Neural crest cell (in vitro differentiated cells): ENCODE measurements around the gene ZNF574. TPM values are rescaled to one million over a fixed set of nuclear protein-coding genes. Genes with fewer than 3 reads are reported as not detected.
A peak's percentile ranks its signal among the peaks of the same experiment; 100 is the strongest.

Experiments used
- DNase-seq: peaks from one replicate; pipeline ENCODE4 v3.0.0; 2021; ENCODE audit warnings: low read depth, mixed read lengths, low spot score
- H3K27ac Mint-ChIP-seq: one replicate; pipeline ENCODE4 v1.8.0; 2021; ENCODE audit warnings: mild to moderate bottlenecking, mixed read lengths; ENCODE audit not compliant: unreplicated experiment
- H3K27me3 Mint-ChIP-seq: 2 replicates; pipeline ENCODE4 v1.8.0; 2021; ENCODE audit warnings: low read depth, mild to moderate bottlenecking, mixed read lengths
- H3K36me3 Mint-ChIP-seq: 2 replicates; pipeline ENCODE4 v1.8.0; 2021; ENCODE audit warnings: low read depth, mild to moderate bottlenecking, mixed read lengths
- H3K4me1 Mint-ChIP-seq: 2 replicates; pipeline ENCODE4 v1.8.0; 2021; ENCODE audit warnings: mixed read lengths
- H3K4me3 Mint-ChIP-seq: one replicate; pipeline ENCODE4 v1.8.0; 2021; ENCODE audit warnings: mild to moderate bottlenecking, mixed read lengths
- H3K9me3 Mint-ChIP-seq: 2 replicates; pipeline ENCODE4 v1.8.0; 2021; ENCODE audit warnings: mixed read lengths
- total RNA-seq: library from RNA; stranded (reverse); gene quantifications from 2 replicates; pipeline ENCODE4 v1.2.1, GENCODE V29; 2021
- TF ChIP-seq, protein P1 (sequence below): fragments of 200-600 bp; sonication (generic); conservative IDR thresholded peaks from 2 replicates; pipeline ENCODE4 v1.5.0; 2021; ENCODE audit warnings: antibody characterized with exemption, mild to moderate bottlenecking

Gene ZNF574
- total RNA-seq, 1 donor from 2014 or later, result 26.0 TPM

DNA sequence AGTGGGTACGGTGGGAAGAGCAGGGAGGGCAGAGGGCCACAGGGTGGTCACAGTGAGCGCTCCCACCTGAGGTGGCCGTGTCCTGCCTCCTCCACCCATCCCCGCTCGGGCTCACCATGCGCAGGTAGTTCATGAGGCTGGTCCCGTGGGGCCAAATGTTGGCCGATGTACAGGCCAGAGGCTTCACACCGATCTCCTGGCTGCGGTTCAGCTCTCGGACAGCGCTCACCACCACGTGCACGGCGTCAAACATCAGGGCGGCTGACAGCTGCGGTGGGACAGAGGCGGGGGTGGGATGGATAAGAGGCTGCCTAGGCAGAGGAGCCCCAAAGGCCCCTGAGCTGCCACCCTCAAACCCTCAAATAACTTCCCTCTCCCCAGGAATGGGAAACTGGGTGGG lies 21.8 kb upstream of the ZNF574 start:
- peaks cover 8% of the 10 kb centered on the region for H3K4me1 Mint-ChIP-seq

DNA sequence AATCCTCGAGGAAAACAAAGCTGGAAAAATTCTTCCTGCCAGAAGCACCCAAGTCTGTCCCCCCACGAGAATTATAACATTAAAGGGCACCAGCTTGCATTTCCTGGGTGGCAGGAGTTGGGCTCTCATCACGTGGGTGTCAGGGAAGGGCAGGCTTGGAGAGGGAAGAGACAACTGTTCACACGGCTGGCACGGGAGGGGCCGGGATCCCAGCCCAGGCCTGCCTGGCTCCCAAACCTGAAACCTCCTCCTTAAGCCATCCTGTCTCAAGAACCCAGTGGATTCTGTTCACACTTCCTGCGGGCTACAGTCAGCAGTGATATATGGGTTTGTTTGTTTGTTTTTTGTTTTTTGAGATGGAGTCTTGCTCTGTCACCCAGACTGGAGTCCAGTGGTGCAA lies 18.1 kb upstream of the ZNF574 start:
- H3K36me3 Mint-ChIP-seq, result no peaks in the 10 kb centered on the region
- H3K4me3 Mint-ChIP-seq, result no peak overlapping the region
- TF ChIP-seq, protein P1, sequence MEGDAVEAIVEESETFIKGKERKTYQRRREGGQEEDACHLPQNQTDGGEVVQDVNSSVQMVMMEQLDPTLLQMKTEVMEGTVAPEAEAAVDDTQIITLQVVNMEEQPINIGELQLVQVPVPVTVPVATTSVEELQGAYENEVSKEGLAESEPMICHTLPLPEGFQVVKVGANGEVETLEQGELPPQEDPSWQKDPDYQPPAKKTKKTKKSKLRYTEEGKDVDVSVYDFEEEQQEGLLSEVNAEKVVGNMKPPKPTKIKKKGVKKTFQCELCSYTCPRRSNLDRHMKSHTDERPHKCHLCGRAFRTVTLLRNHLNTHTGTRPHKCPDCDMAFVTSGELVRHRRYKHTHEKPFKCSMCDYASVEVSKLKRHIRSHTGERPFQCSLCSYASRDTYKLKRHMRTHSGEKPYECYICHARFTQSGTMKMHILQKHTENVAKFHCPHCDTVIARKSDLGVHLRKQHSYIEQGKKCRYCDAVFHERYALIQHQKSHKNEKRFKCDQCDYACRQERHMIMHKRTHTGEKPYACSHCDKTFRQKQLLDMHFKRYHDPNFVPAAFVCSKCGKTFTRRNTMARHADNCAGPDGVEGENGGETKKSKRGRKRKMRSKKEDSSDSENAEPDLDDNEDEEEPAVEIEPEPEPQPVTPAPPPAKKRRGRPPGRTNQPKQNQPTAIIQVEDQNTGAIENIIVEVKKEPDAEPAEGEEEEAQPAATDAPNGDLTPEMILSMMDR, result no peak
- no peaks in the 10 kb centered on the region for H3K4me1 Mint-ChIP-seq
- DNase-seq, result no peak
- no peaks in the 10 kb centered on the region for H3K9me3 Mint-ChIP-seq
- H3K27ac Mint-ChIP-seq, result no peak overlapping the region
- no peaks in the 10 kb centered on the region for H3K27me3 Mint-ChIP-seq

More for the DNA sequence above, 21.8 kb upstream of the ZNF574 start:
- Mint-ChIP-seq H3K36me3 (no peaks in the 10 kb centered on the region), H3K27me3 (no peaks in the 10 kb centered on the region), H3K9me3 (no peaks in the 10 kb centered on the region), H3K27ac (no peak overlapping the region), H3K4me3 (no peak overlapping the region)
- DNase-seq, result no peak
- TF ChIP-seq, protein P1, result no peak

DNA sequence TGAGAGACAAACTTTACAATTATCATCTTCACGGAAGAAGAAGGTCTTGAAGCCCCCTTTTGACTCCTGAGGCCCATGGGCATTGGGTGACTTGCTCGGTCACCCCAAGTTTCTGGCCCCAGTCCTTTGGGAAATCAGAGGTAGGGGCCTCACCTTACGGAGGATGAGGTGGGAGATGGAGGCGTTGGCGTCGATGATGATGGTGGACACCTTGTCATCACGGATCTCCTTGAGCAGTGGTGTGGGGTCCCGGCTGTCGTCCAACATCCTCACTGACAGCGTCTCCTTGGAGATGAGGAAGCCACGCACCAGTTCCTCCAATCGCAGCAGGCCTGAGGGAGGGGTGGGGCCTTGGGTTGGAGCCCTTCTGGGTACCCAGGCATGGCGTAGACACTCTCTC lies 16.8 kb upstream of the ZNF574 start:
- no peaks in the 10 kb centered on the region for H3K4me1 Mint-ChIP-seq
- TF ChIP-seq, protein P1, result no peak
- no peak for DNase-seq
- H3K9me3 Mint-ChIP-seq, result no peaks in the 10 kb centered on the region
- H3K4me3 Mint-ChIP-seq, result no peak overlapping the region
- H3K27ac Mint-ChIP-seq, result no peak overlapping the region
- no peaks in the 10 kb centered on the region for H3K36me3 Mint-ChIP-seq
- no peaks in the 10 kb centered on the region for H3K27me3 Mint-ChIP-seq

DNA sequence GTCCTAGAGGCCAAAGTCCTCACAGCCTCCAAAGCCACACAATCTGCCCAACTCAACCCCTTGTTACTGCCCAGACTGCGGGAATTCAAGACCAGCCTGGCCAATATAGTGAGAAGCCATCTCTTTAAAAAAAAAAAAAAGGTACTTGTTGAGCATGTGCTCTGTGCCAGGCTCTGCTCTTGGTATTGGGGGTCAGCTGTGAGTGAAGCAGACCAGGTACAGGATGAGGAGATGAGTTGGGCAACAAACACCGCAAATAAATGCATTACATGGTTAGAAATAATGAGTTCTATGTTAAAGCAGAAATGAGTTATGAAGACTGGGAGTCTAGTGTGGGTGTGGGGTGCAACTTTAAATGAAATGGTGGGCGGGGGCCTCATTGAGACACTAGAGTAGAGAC lies 15.8 kb upstream of the ZNF574 start:
- Mint-ChIP-seq H3K27ac (peak overlapping the region; percentile 36), H3K4me1 (no peaks in the 10 kb centered on the region), H3K4me3 (no peak overlapping the region), H3K27me3 (no peaks in the 10 kb centered on the region), H3K9me3 (no peaks in the 10 kb centered on the region), H3K36me3 (no peaks in the 10 kb centered on the region)
- TF ChIP-seq, protein P1, result no peak
- no peak for DNase-seq

DNA sequence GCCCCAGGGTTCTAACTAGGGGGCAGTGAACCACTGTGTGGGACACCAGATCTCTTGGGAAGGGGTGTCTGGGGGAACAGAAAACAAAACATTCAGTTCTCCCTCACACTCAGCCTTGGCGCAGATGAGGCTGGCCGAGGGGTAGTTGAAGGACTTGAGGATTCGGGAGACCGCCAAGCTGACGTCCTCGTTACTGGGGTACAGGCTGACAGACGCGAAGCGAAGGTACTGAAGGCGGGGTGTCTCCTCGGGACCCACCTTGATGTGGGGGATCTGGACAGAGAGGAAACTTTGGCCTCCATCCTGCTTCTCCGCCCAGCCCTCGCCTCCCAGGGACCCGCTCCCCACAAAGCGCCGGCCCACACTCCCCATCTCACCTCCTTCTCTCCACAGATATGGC lies 13.6 kb upstream of the ZNF574 start:
- H3K27me3 Mint-ChIP-seq, result no peaks in the 10 kb centered on the region
- no peak for DNase-seq
- no peaks in the 10 kb centered on the region for H3K4me1 Mint-ChIP-seq
- H3K9me3 Mint-ChIP-seq, result no peaks in the 10 kb centered on the region
- no peak overlapping the region for H3K4me3 Mint-ChIP-seq
- no peak overlapping the region for H3K27ac Mint-ChIP-seq
- no peaks in the 10 kb centered on the region for H3K36me3 Mint-ChIP-seq
- TF ChIP-seq, protein P1, result no peak

DNA sequence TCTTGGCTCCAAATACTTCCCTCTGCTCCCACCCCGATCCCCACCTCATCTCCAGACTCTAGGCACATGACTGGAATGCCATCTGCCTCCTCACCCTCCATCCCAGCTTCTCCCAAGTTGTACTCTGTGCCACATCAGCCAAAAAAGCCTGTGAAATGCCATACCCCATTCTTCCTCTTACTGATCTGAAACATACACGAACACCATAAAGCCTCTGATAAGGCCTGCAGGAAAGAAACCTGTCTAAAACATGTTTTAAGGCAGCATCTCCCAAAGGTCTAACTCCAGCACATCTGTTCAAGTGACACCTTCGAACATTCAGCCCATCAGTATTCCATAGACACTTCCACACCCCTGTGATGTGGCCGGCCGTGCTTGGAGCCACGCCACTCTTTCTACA lies 11.5 kb upstream of the ZNF574 start:
- peak overlapping the region; percentile 16 for H3K27ac Mint-ChIP-seq
- H3K36me3 Mint-ChIP-seq, result no peaks in the 10 kb centered on the region
- no peak overlapping the region for H3K4me3 Mint-ChIP-seq
- no peak for DNase-seq
- no peaks in the 10 kb centered on the region for H3K9me3 Mint-ChIP-seq
- H3K4me1 Mint-ChIP-seq, result no peaks in the 10 kb centered on the region
- H3K27me3 Mint-ChIP-seq, result no peaks in the 10 kb centered on the region
- TF ChIP-seq, protein P1, result no peak
